Liver (tissue), 9 donors: ENCODE data around the gene GTF2H3. TPM values are rescaled to one million over a fixed set of nuclear protein-coding genes. Genes with fewer than 3 reads are reported as not detected.

ENCODE experiments used
- DNase-seq: peaks from one replicate; pipeline ENCODE4 v3.0.0-alpha.2; 2017; ENCODE audit warnings: low spot score
- H3K27ac ChIP-seq, 2 donors: one replicate each; pipeline ENCODE4 v1.7.0; 2013; ENCODE audit warnings: inconsistent platforms in 2 of 2, low read length in 2 of 2, control low read depth in 1 of 2, low read depth in 1 of 2, mild to moderate bottlenecking in 1 of 2
- H3K27me3 ChIP-seq, 4 donors: one replicate each; pipeline versions ENCODE4 v1.6.1 to v1.7.0; 2013; ENCODE audit warnings: low read length in 3 of 4, inconsistent platforms in 1 of 4, mild to moderate bottlenecking in 1 of 4, moderate library complexity in 1 of 4; ENCODE audit not compliant: control insufficient read depth in 4 of 4, insufficient read depth in 4 of 4
- H3K36me3 ChIP-seq, 4 donors: one replicate each; pipeline versions ENCODE4 v1.6.1 to v1.7.0; 2013; ENCODE audit warnings: low read length in 3 of 4, mild to moderate bottlenecking in 3 of 4, low read depth in 1 of 4, moderate library complexity in 1 of 4; ENCODE audit not compliant: control insufficient read depth in 4 of 4, insufficient read depth in 3 of 4
- H3K4me1 ChIP-seq, 4 donors: one replicate each; pipeline versions ENCODE4 v1.6.1 to v1.7.0; 2013; ENCODE audit warnings: low read length in 3 of 4, mild to moderate bottlenecking in 3 of 4, moderate library complexity in 1 of 4; ENCODE audit not compliant: control insufficient read depth in 4 of 4, insufficient read depth in 4 of 4
- H3K4me3 ChIP-seq, 3 donors: one replicate each; pipeline versions ENCODE4 v1.6.1 to v1.7.0; 2013; ENCODE audit warnings: low read length in 3 of 3, control low read depth in 1 of 3, low read depth in 1 of 3, mild to moderate bottlenecking in 1 of 3
- H3K9ac ChIP-seq, 2 donors: one replicate each; pipeline ENCODE4 v1.7.0; 2013; ENCODE audit warnings: low read length in 2 of 2, mild to moderate bottlenecking in 2 of 2, moderate library complexity in 2 of 2, control low read depth in 1 of 2, low read depth in 1 of 2
- H3K9me3 ChIP-seq, 4 donors: one replicate each; pipeline versions ENCODE4 v1.6.1 to v1.7.0; 2013; ENCODE audit warnings: low read length in 3 of 4; ENCODE audit not compliant: control insufficient read depth in 4 of 4
- EGR1 ChIP-seq, 2 donors: IDR thresholded peaks; 2 replicates each; pipeline ENCODE4 v1.6.1; 2016 to 2018; ENCODE audit warnings: antibody characterized with exemption in 2 of 2, low read depth in 2 of 2
- FOXA1 ChIP-seq: IDR thresholded peaks from 2 replicates; pipeline ENCODE4 v1.6.1; 2016; ENCODE audit warnings: antibody characterized with exemption
- FOXA2 ChIP-seq: IDR thresholded peaks from 2 replicates; pipeline ENCODE4 v1.6.1; 2016; ENCODE audit warnings: antibody characterized with exemption
- GABPA ChIP-seq, 2 donors: IDR thresholded peaks in 1 of 2; conservative IDR thresholded peaks in 1 of 2; 2 replicates each; pipeline ENCODE4 v1.6.1; 2016; ENCODE audit warnings: antibody characterized with exemption in 2 of 2, mild to moderate bottlenecking in 1 of 2, moderate library complexity in 1 of 2
- HNF4A ChIP-seq, 2 donors: conservative IDR thresholded peaks; 2 replicates each; pipeline ENCODE4 v1.6.1; 2016; ENCODE audit warnings: antibody characterized with exemption in 2 of 2, mild to moderate bottlenecking in 2 of 2
- HNF4G ChIP-seq: IDR thresholded peaks from 2 replicates; pipeline ENCODE4 v1.6.1; 2016; ENCODE audit warnings: antibody characterized with exemption
- JUND ChIP-seq, 2 donors: IDR thresholded peaks; 2 replicates each; pipeline ENCODE4 v1.6.1; 2016; ENCODE audit warnings: antibody characterized with exemption in 2 of 2
- NR2F2 ChIP-seq: IDR thresholded peaks from 2 replicates; pipeline ENCODE4 v1.6.1; 2016; ENCODE audit warnings: antibody characterized with exemption
- RAD21 ChIP-seq, 2 donors: IDR thresholded peaks; 2 replicates each; pipeline ENCODE4 v1.6.1; 2016; ENCODE audit warnings: antibody characterized with exemption in 2 of 2, mild to moderate bottlenecking in 2 of 2
- SP1 ChIP-seq: IDR thresholded peaks from 2 replicates; pipeline ENCODE4 v1.6.1; 2018; ENCODE audit warnings: antibody characterized with exemption, mild to moderate bottlenecking
- TAF1 ChIP-seq: conservative IDR thresholded peaks from 2 replicates; pipeline ENCODE4 v1.6.1; 2016; ENCODE audit warnings: antibody characterized with exemption, mild to moderate bottlenecking
- YY1 ChIP-seq: IDR thresholded peaks from 2 replicates; pipeline ENCODE4 v1.6.1; 2016; ENCODE audit warnings: antibody characterized with exemption, mild to moderate bottlenecking
- WGBS: extraction: QIAGEN DNeasy Blood & Tissue Kit; methylation state at CpG from one replicate; pipeline ENCODE4 v1.1.7; 2013; 5-methylcytosine and 5-hydroxymethylcytosine counted together
- polyA plus RNA-seq, 2 donors: library from polyadenylated mRNA; stranded (reverse) in 1 of 2; unstranded in 1 of 2; fragments of 200-250 nt in 1 of 2; fragments of >200 nt in 1 of 2; fragmentation: Nextera tagmentation in 1 of 2; extraction: Ambion mirVana in 1 of 2; gene quantifications; one replicate each; pipeline versions ENCODE4 v1.2.1 to v1.2.3, GENCODE V29; 2013 to 2015
- total RNA-seq, 2 donors: library from RNA; depleted of rRNA; stranded (reverse); fragments of >200 nt; gene quantifications; one replicate each; pipeline ENCODE4 v1.2.3, GENCODE V29; 2014
- TF ChIP-seq, protein P1 (sequence below): IDR thresholded peaks from 2 replicates; pipeline ENCODE4 v1.6.1; 2016; ENCODE audit warnings: antibody characterized with exemption
- TF ChIP-seq, protein P2 (sequence below): IDR thresholded peaks from 2 replicates; pipeline ENCODE4 v1.6.1; 2016; ENCODE audit warnings: antibody characterized with exemption, mild to moderate bottlenecking
- TF ChIP-seq, protein P3 (sequence below): IDR thresholded peaks from 2 replicates; pipeline ENCODE4 v1.6.1; 2016; ENCODE audit warnings: antibody characterized with exemption
- TF ChIP-seq, protein P4 (sequence below): fragments of 150-350 bp; IDR thresholded peaks from 2 replicates; pipeline ENCODE4 v1.5.1; 2017; ENCODE audit warnings: improper control_type of control experiment, low read depth, low read length; ENCODE audit not compliant: missing input control
- TF ChIP-seq, protein P5 (sequence below): IDR thresholded peaks from 2 replicates; pipeline ENCODE4 v1.6.1; 2016; ENCODE audit warnings: antibody characterized with exemption
- donor health status: healthy.
- donor health status: healthy.
- donor health status: healthy.
- donor health status: healthy.
- donor health status: healthy.

Gene GTF2H3
- total and polyA plus RNA-seq, 4 donors = 5.8 to 18.3 (median 13.2) TPM

DNA sequence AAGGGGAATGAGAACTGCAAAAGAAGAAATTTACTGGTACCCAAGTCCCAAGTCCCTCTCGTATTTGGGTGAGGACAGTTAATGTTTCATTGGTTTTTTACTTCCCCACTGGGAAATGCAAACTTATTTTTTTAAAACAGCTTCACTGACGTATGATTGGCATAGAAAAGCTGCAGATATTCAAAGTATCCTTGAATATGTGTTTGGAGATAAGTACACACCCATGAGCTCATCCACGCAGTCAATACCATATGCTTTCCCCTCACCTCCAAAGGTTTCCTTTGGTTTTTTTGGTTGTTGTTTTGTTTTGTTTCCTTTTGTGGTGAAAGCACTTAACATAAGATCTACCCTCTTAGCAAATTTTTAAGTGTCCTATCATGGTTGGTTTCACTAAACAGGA, 50.3 kb downstream of the GTF2H3 start:
- no peak for DNase-seq
- Histone ChIP-seq H3K9ac (no peak overlapping the region), H3K27ac (no peak overlapping the region), H3K9me3 (no peaks in the 10 kb centered on the region), H3K4me3 (no peak overlapping the region), H3K4me1 (no peaks in the 10 kb centered on the region), H3K27me3 (no peaks in the 10 kb centered on the region), H3K36me3 (no peaks in the 10 kb centered on the region)
- 88% methylated on average over 3 of the region's 3 CpGs for WGBS
- no peak for TF ChIP-seq TAF1
- TF ChIP-seq, protein P1, sequence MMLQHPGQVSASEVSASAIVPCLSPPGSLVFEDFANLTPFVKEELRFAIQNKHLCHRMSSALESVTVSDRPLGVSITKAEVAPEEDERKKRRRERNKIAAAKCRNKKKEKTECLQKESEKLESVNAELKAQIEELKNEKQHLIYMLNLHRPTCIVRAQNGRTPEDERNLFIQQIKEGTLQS = no peak
- no peak for TF ChIP-seq FOXA1
- TF ChIP-seq, protein P2, sequence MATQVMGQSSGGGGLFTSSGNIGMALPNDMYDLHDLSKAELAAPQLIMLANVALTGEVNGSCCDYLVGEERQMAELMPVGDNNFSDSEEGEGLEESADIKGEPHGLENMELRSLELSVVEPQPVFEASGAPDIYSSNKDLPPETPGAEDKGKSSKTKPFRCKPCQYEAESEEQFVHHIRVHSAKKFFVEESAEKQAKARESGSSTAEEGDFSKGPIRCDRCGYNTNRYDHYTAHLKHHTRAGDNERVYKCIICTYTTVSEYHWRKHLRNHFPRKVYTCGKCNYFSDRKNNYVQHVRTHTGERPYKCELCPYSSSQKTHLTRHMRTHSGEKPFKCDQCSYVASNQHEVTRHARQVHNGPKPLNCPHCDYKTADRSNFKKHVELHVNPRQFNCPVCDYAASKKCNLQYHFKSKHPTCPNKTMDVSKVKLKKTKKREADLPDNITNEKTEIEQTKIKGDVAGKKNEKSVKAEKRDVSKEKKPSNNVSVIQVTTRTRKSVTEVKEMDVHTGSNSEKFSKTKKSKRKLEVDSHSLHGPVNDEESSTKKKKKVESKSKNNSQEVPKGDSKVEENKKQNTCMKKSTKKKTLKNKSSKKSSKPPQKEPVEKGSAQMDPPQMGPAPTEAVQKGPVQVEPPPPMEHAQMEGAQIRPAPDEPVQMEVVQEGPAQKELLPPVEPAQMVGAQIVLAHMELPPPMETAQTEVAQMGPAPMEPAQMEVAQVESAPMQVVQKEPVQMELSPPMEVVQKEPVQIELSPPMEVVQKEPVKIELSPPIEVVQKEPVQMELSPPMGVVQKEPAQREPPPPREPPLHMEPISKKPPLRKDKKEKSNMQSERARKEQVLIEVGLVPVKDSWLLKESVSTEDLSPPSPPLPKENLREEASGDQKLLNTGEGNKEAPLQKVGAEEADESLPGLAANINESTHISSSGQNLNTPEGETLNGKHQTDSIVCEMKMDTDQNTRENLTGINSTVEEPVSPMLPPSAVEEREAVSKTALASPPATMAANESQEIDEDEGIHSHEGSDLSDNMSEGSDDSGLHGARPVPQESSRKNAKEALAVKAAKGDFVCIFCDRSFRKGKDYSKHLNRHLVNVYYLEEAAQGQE = no peak
- no peak for TF ChIP-seq GABPA (IDR thresholded peaks at IDR 0.05 in 1 of 2, conservative IDR thresholded peaks at IDR 0.05 in 1 of 2)
- TF ChIP-seq RAD21 (IDR thresholded peaks at IDR 0.05) = no peak
- TF ChIP-seq HNF4G = no peak
- TF ChIP-seq FOXA2 = no peak
- TF ChIP-seq EGR1 (IDR thresholded peaks at IDR 0.05; ENCODE audit: low read depth in 2 of 2) = no peak
- TF ChIP-seq JUND (IDR thresholded peaks at IDR 0.05) = no peak
- TF ChIP-seq YY1 = no peak
- no peak for TF ChIP-seq NR2F2
- TF ChIP-seq HNF4A (conservative IDR thresholded peaks at IDR 0.05) = no peak

DNA sequence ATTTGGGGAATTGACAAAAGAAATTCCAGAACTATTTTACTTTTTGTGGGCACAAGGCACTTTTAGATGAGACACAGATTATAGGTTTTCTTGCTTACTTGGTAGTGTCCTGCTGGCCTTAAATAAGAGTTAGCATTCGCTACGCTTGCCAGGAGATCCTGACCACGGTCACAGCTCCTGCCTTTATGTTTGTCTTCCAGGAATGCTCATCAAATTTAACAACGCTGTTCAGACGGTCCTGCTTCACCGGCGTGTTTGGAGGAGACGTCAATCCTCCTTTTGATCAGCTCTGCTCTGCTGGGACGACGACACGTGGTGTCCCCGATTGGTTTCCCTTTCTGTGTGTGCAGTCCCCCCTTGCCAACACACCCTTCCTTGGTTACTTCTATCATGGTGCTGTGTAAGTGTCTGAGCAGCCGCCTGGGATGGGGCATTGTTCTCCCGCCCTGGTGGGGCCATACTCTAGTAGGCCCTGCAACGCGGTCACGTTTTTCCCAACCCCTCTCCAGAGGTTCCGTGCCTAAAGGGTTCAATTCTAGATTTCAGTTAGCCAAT, 53.1 kb downstream of the GTF2H3 start:
- no peak overlapping the region for H3K9ac ChIP-seq
- no peaks in the 10 kb centered on the region for H3K36me3 ChIP-seq
- H3K4me3 ChIP-seq = no peak overlapping the region
- DNase-seq = no peak
- no peak overlapping the region for H3K27ac ChIP-seq
- H3K4me1 ChIP-seq = no peaks in the 10 kb centered on the region
- H3K9me3 ChIP-seq = no peaks in the 10 kb centered on the region
- WGBS = 97% methylated on average over 18 of the region's 18 CpGs
- no peaks in the 10 kb centered on the region for H3K27me3 ChIP-seq
- TF ChIP-seq, protein P3, sequence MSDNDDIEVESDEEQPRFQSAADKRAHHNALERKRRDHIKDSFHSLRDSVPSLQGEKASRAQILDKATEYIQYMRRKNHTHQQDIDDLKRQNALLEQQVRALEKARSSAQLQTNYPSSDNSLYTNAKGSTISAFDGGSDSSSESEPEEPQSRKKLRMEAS = no peak
- TF ChIP-seq, protein P4, sequence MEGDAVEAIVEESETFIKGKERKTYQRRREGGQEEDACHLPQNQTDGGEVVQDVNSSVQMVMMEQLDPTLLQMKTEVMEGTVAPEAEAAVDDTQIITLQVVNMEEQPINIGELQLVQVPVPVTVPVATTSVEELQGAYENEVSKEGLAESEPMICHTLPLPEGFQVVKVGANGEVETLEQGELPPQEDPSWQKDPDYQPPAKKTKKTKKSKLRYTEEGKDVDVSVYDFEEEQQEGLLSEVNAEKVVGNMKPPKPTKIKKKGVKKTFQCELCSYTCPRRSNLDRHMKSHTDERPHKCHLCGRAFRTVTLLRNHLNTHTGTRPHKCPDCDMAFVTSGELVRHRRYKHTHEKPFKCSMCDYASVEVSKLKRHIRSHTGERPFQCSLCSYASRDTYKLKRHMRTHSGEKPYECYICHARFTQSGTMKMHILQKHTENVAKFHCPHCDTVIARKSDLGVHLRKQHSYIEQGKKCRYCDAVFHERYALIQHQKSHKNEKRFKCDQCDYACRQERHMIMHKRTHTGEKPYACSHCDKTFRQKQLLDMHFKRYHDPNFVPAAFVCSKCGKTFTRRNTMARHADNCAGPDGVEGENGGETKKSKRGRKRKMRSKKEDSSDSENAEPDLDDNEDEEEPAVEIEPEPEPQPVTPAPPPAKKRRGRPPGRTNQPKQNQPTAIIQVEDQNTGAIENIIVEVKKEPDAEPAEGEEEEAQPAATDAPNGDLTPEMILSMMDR = no peak
- no peak for TF ChIP-seq TAF1
- TF ChIP-seq, protein P1 = no peak
- TF ChIP-seq, protein P5, sequence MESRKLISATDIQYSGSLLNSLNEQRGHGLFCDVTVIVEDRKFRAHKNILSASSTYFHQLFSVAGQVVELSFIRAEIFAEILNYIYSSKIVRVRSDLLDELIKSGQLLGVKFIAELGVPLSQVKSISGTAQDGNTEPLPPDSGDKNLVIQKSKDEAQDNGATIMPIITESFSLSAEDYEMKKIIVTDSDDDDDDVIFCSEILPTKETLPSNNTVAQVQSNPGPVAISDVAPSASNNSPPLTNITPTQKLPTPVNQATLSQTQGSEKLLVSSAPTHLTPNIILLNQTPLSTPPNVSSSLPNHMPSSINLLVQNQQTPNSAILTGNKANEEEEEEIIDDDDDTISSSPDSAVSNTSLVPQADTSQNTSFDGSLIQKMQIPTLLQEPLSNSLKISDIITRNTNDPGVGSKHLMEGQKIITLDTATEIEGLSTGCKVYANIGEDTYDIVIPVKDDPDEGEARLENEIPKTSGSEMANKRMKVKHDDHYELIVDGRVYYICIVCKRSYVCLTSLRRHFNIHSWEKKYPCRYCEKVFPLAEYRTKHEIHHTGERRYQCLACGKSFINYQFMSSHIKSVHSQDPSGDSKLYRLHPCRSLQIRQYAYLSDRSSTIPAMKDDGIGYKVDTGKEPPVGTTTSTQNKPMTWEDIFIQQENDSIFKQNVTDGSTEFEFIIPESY = no peak
- no peak for TF ChIP-seq YY1
- TF ChIP-seq GABPA (IDR thresholded peaks at IDR 0.05 in 1 of 2, conservative IDR thresholded peaks at IDR 0.05 in 1 of 2) = no peak
- no peak for TF ChIP-seq JUND (IDR thresholded peaks at IDR 0.05)
- no peak for TF ChIP-seq SP1
- no peak for TF ChIP-seq HNF4A (conservative IDR thresholded peaks at IDR 0.05)
- no peak for TF ChIP-seq RAD21 (IDR thresholded peaks at IDR 0.05)
